Stimulated activated CD8-positive, alpha-beta memory T cell treated with anti-CD3 and anti-CD28 coated beads, Interleukin-15, amount 100 ng/mL, for 4 hours (primary cell): ENCODE results near the gene YRDC.

Experiments
- DNase-seq, 2 donors: peaks; one replicate each; pipeline ENCODE4 v3.0.0-alpha.2; 2020; ENCODE audit warnings: low read depth in 2 of 2

YRDC gene

GRCh38 chr1:37822906-37823815 is 15.2 kb upstream of the YRDC start:
- no peak for DNase-seq

GRCh38 chr1:37821481-37821880 is 13.5 kb upstream of the YRDC start:
- DNase-seq = no peak

- no peak for DNase-seq
These were observed 9.5 kb upstream of the YRDC start for GRCh38 chr1:37817481-37817880.

- DNase-seq = no peak
These were observed 6.2 kb upstream of the YRDC start for GRCh38 chr1:37814252-37814651.

- no peak for DNase-seq
These were observed 5.6 kb upstream of the YRDC start for GRCh38 chr1:37813529-37814145.

GRCh38 chr1:37811027-37811655 is 3.1 kb upstream of the YRDC start:
- DNase-seq = no peak

- DNase-seq = no peak
These were observed 1.9 kb upstream of the YRDC start for GRCh38 chr1:37809942-37810341.

- no peak for DNase-seq
These were observed 636 bp upstream of the YRDC start for GRCh38 chr1:37808369-37809319.

- DNase-seq = no peak
These were observed 821 bp downstream of the YRDC start for GRCh38 chr1:37807220-37807554.

GRCh38 chr1:37802439-37802838 is 5.6 kb downstream of the YRDC start:
- no peak for DNase-seq

GRCh38 chr1:37797750-37798345 is 10.2 kb downstream of the YRDC start:
- DNase-seq = no peak

- no peak for DNase-seq
These were observed 12.5 kb downstream of the YRDC start for GRCh38 chr1:37795340-37796125.

- DNase-seq = no peak
These were observed 13.4 kb downstream of the YRDC start for GRCh38 chr1:37794372-37795339.

GRCh38 chr1:37793773-37794371 is 14.1 kb downstream of the YRDC start, which contains the start of gene MANEAL:
TSS of gene MANEAL (plus strand) at chr1:37793847. CDS start at chr1:37794183, 336 bp downstream.
- DNase-seq = no peak

- no peak for DNase-seq
These were observed 14.9 kb downstream of the YRDC start for GRCh38 chr1:37792943-37793686.

- no peak for DNase-seq
These were observed 25.5 kb downstream of the YRDC start for GRCh38 chr1:37782491-37782890.

GRCh38 chr1:37778654-37779053 is 29.4 kb downstream of the YRDC start:
- no peak for DNase-seq

- DNase-seq = no peak
These were observed 31.0 kb downstream of the YRDC start for GRCh38 chr1:37776946-37777516.
